GM18505 (cell line): ENCODE data around the gene NMRK2.

Source experiments
- ATAC-seq: cut with Tn5 transposase; IDR thresholded peaks from one replicate; pipeline ENCODE4 v1.9.1; 2021; ENCODE audit not compliant: unreplicated experiment
- POLR2A ChIP-seq: IDR thresholded peaks from 4 replicates; pipeline ENCODE4 v1.6.1; 2011; ENCODE audit warnings: borderline replicate concordance; ENCODE audit not compliant: insufficient read depth, insufficient read length; ENCODE audit errors: extremely low read depth

Gene NMRK2

GRCh38 chr19:3984908-3985642 lies 52.2 kb downstream of the NMRK2 start, which contains the start of gene EEF2:
EEF2 (minus strand) TSS chr19:3985463; CDS start chr19:3985380, 83 bp downstream.
- peak; percentile 100 for TF ChIP-seq POLR2A
- peak; percentile 45 for ATAC-seq

GRCh38 chr19:3985643-3986259 lies 52.9 kb downstream of the NMRK2 start:
- no peak for TF ChIP-seq POLR2A
- no peak for ATAC-seq

DNA sequence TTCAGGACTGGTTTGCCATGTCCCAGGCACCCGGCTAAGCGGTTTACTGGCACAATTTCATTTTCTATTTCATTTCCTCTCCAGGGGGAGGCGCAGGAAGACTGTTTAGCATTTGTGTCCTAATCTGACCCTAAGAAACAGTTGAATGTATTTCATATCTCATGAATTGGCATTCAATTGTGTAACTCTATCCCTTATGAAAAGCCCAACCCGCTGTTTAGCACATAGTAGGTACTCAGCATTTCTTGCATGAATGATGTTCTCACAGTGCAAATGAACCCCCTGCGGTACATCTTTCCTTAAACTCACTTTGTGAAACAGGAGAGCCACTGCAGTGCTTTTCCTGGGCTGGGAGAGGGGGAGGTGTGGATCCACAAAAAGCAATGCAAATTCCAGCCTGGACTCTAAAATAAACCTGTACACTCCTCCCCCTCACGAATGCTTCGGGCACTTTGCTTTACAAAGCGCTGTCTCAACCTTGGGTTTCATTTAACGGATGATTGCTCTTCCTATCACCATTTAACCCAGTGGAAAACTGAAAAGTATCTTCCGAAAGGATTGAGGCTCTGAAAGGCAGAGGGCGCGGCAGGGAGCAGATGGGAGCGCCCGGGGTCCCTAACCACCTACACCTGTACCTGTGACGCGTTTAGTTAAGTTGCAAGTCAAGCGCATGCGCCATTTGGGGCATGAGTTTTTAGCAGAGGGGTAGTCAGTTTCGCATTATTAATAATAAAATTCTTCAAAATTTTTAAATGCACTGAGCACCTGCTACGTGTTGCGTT lies 53.6 kb downstream of the NMRK2 start:
- no peak for ATAC-seq
- TF ChIP-seq POLR2A: no peak

GRCh38 chr19:3987619-3988371 lies 54.9 kb downstream of the NMRK2 start:
- no peak for TF ChIP-seq POLR2A
- peak; percentile 44 for ATAC-seq

GRCh38 chr19:3990815-3991117 lies 57.9 kb downstream of the NMRK2 start:
- ATAC-seq: no peak
- no peak for TF ChIP-seq POLR2A
